HG03565 (cell line): ENCODE results near the gene PIK3IP1.
A peak's percentile ranks its signal among the peaks of the same experiment; 100 is the strongest.

Experiments used
- ATAC-seq: cut with Tn5 transposase; IDR thresholded peaks from one replicate; pipeline ENCODE4 v1.9.1; 2021; ENCODE audit warnings: mild to moderate bottlenecking, moderate library complexity; ENCODE audit not compliant: unreplicated experiment

The PIK3IP1 gene

GRCh38 chr22:31313366-31314147, 21.3 kb upstream of the PIK3IP1 start:
- no peak for ATAC-seq

DNA sequence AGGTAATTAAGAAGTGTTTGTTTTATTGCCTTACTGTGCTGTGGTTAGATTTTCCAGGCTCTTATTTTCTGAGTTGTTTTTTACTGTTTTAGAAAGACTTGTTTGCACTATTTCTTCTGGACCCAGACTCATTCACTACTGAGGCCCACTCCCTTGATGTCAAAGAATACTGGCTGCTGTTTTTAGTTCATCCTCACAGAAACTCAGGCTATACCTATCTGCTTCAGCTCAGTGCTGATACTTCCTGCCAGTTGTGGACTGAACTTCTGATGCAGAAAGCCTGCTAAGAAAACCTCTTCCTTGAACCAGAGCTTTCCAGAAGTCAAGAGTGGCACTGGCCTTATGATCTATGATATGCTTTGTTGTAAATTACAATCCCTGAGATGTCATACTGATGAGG, 15.9 kb upstream of the PIK3IP1 start:
- ATAC-seq: no peak

DNA sequence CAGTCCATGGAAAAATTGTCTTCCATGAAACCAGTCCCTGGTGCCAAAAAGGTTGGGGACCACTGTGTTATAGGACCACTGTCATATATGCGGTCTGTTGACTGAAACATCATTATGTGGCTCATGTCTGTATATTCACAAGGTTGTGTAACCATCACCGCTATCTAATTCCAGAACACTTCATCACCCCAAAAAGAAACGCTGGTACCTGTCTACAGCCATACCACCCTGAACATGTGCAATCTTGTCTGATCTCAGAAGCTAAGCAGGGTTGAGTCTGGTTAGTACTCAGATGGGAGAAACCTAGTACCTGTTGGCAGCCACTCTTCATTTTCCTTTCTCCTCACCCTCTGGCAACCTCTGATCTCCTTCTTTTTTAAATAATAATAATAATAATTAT, 12.9 kb upstream of the PIK3IP1 start:
- ATAC-seq: no peak

GRCh38 chr22:31302537-31302936, 10.2 kb upstream of the PIK3IP1 start:
- no peak for ATAC-seq

DNA sequence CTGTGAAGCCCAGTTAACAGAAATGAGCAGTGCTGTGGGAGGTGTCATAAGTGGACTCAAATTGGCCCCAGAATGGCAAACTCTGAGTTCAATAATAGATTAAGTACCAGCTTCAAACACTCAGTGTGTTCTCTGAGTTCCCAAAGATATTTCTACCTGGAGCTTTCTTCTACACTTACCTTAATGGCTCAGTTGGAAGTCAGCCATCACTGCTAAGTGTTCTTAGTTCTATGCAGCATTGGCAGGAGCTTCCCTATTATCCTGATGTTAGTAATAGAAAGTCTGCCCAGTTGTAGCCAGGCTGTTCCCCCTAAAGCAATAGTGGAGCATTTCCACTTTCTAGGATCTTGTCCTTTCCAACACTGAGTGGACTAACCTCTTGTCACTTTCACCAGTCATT, 9.7 kb upstream of the PIK3IP1 start:
- no peak for ATAC-seq

DNA sequence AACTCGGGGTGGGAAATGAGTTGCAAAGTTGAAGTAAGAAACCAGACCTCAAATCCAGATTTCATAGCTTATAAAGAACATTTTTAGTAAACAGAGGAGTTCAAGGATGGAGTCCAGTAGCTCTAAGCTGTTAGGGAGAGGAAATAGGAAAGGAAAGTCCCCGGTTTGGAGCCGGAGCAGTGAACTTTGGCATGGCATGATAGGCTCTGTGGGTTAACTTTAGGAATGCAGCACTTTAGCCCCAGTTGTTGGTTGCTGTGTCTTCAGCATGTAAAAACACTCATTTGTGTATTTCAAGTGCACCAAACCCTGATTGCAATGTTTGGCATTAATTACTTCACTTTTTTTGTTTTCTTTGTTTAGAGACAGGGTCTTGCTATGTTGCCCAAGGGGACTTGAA, 8.6 kb upstream of the PIK3IP1 start:
- ATAC-seq: no peak

GRCh38 chr22:31295831-31296657, 3.8 kb upstream of the PIK3IP1 start:
- ATAC-seq: no peak

- ATAC-seq: no peak
These were observed 3.1 kb upstream of the PIK3IP1 start for GRCh38 chr22:31295360-31295759.

- ATAC-seq: no peak
These were observed 630 bp downstream of the PIK3IP1 start for GRCh38 chr22:31291481-31292235.

DNA sequence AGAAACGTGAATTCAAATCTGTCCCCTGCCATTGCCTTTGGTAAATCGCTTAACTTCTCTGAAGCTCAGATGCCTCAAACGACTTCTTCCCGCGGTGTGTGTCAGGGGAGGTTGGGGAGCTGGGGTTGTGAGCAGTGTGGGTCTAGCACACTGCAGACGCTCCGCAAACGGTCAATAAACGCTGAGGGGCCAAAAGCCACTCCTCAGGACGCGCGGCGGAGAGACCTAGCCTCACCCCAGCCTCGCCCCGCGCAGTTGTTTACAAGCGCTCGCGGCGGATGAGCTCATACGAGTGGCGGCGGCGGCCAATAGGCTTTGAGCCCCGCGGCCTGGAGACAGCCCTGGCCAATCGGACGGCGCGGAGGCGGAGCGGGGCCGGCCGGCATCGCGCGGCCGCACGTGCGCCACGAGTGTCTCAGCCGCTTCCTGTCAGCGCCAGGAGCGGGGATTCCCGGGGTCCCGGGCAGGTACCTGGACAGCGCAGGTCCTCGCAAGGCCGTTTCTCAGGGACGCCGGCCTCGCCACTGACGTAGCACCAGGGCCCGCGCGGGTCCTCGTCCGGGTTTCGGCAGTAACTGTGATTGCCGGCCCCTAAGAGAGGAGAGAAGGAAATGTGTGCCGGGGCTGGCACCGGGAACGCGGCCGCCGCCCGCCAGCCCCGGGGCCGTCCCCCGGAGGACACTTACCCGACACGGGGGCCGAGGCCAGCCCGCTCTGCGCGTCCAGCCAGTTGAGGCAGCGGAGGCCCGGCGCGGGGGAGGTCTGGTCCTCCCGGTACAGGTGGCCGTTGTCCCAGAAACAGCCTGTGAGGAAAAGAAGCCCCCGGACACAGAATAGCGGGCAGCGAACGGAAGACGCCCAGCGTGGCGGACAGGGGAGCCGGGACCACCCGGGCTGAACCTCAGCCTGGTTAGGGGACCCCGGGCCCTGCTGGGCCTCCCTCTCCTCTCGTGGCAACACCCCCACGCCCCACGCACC, 1.5 kb downstream of the PIK3IP1 start:
- peak; percentile 81 for ATAC-seq

GRCh38 chr22:31289344-31289743, 2.9 kb downstream of the PIK3IP1 start:
- no peak for ATAC-seq

DNA sequence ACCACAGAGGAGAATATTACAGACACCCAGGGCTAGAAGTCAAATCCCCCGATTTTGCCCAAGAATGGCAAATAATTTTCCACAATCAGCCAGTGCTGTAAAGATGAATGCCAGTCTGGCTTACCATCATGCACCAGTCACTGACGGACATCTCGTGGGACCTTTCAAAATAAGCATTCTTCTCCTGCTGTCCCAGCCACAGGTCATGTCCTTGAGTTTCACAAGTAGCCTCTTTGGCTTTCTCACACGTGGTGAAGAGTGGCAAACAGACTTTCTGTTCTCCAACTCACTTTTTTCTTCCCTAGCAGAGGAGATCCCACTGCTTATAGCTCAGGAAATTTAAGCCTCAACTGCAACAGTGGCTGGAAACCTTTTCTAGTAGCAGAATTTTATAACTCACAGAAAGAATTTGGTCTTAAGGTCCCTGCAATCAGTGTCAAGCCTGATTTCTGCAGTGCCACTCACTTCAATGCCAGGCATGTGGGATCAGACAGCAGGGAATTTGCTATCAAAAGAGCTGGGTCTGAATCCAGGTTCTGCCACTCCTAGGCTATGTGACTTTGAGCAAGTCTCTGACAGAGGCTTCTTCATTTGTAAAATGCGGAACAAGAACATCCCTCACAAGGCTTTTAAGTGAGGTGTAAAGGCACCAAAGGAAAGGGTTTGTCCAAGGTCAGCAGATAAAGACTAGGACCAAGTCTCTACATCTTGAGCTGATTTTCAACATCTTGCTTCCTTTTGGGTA, 3.6 kb downstream of the PIK3IP1 start:
- ATAC-seq: no peak

DNA sequence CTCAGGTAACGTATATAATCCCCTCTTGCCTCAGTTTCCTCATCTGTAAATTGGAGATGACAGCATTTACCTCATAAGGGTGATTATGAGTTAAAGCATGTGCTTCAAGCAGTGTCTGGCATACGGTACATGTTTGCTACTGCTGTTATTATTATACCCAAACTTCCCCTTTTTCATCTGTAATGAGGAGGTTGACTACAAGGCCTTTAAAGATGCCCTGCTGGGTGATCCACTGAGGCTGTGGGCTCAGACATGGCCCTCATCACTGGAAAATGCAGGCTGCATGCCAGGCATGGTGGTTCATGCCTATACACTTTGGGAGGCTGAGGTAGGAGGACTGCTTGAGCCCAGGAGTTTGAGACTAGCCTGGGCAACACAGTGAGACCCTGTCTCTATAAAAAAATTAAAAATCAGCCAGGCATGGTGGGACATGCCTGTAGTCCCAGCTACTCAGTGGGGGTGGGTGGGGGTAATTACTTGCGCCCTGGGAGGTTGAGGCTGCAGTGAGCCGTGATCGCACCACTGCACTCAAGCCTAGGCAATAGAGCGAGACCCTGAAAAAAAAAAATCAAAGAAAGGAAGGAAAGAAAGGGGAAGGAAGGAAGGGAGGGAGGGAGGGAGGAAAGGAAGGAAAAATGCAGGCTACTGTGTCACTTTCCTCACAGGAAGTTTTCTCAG, 4.3 kb downstream of the PIK3IP1 start:
- no peak for ATAC-seq

DNA sequence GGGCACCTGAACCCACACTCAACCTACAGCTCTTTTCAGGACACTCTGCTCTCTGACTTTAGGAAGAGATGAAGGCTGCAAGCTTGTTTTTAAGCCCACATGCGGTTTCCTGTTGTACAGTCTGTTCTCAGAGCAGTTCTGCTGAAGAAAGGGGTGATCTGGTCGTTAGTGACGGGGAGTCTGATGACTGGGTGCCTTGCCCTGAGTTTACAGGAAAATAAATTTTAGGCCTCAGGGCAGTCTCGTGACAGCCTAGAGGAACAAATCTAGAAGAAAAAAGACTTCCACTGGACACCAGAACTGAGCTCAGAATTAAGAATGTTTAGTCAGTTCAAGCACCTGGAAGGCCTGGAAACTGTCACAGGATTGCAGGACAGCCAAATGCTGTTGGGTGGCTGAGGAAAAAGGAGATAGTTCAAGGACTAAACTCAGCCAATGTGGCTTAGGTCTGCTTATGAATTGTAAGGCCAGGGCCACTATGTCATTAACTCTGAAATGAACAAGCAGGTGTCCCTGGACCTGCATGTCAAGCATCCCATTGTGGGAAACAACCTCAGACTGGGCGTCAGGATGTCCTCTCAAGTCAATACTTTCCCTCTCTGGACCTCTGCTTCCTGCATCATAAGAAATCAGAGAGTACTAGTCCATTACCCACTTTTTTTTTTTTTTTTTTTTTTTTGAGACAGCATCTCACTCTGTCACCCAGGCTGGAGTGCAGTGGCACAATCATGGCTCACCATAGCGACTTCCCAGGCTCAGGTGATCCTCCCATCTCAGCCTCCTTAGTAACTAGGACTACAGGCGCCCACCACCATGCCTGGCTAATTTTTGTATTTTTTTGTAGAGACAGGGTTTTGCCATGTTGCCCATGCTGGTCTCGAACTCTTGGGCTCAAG, 5.7 kb downstream of the PIK3IP1 start:
- ATAC-seq: no peak

DNA sequence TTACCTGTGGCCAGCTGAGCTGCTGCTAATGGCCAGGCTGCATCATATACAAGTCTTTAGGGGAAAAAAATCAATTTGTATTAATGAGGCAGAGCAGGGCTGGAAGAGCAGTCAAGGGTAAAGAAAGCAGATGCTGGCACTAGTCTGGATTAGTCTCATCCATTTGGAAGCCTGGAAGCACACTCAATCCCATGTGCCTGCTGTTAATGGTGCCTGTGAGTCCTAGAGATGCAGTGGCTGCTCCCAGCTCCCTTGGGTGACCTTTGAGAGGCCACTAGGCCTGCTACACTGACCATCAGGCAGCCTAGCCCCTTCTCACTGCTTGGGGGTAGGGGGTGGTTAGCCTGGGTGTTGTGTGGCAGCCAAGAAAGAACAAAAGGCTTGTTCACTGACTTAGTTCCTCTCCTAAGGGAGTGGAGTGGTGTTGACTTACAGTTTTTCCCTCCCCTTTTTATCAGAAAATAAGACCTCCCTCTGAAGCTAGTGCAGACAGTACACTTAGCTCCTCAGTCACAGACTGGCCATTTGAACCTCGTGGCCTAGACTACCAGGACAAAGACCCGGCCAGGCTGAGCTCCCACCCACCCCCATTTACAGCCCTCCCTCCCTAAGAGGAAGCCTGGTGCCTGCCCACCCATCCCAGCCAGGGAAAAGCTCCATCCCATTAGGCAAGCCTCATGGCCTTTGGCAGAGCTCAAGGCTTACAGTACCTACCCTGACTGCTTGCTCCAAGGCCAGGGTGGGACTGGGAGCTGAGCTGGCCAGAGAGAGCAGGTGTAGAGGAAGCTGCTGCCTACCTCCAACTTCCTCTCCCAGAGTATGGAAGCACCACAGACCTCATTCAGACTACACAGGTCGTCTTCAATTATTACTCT, 7.8 kb downstream of the PIK3IP1 start:
- ATAC-seq: no peak

GRCh38 chr22:31282748-31283468, 9.4 kb downstream of the PIK3IP1 start:
- no peak for ATAC-seq
